Progenitor cell of endocrine pancreas (in vitro differentiated cells): ENCODE data around the gene ATXN7L1. TPM values are rescaled to one million over a fixed set of nuclear protein-coding genes. Genes with fewer than 3 reads are reported as not detected.

Experiments
- DNase-seq: peaks from one replicate; pipeline ENCODE4 v3.0.0; 2021; ENCODE audit warnings: low spot score; ENCODE audit not compliant: unreplicated experiment
- H3K27ac Mint-ChIP-seq: 2 replicates; pipeline ENCODE4 v1.8.0; 2021; ENCODE audit warnings: mild to moderate bottlenecking, moderate library complexity, mixed read lengths
- H3K27me3 Mint-ChIP-seq: 2 replicates; pipeline ENCODE4 v1.8.0; 2021; ENCODE audit warnings: mixed read lengths
- H3K36me3 Mint-ChIP-seq: 2 replicates; pipeline ENCODE4 v1.8.0; 2022; ENCODE audit warnings: mixed read lengths; ENCODE audit not compliant: insufficient read depth
- H3K4me1 Mint-ChIP-seq: 2 replicates; pipeline ENCODE4 v1.8.0; 2021; ENCODE audit warnings: low read depth, mixed read lengths
- H3K4me3 Mint-ChIP-seq: 2 replicates; pipeline ENCODE4 v1.8.0; 2021; ENCODE audit warnings: low read depth, mild to moderate bottlenecking, moderate library complexity, mixed read lengths
- H3K9me3 Mint-ChIP-seq: 2 replicates; pipeline ENCODE4 v1.8.0; 2021; ENCODE audit warnings: low read depth, mixed read lengths
- total RNA-seq: library from RNA; stranded (reverse); gene quantifications from 2 replicates; pipeline ENCODE4 v1.2.1, GENCODE V29; 2021
- TF ChIP-seq, protein P1 (sequence below): fragments of 200-600 bp; sonication (generic); IDR thresholded peaks from one replicate; pipeline ENCODE4 v1.5.0; 2021; ENCODE audit warnings: antibody characterized with exemption, mild to moderate bottlenecking; ENCODE audit not compliant: unreplicated experiment

Gene ATXN7L1
- total RNA-seq, 1 donor from 2014 or later = 18.3 TPM

DNA sequence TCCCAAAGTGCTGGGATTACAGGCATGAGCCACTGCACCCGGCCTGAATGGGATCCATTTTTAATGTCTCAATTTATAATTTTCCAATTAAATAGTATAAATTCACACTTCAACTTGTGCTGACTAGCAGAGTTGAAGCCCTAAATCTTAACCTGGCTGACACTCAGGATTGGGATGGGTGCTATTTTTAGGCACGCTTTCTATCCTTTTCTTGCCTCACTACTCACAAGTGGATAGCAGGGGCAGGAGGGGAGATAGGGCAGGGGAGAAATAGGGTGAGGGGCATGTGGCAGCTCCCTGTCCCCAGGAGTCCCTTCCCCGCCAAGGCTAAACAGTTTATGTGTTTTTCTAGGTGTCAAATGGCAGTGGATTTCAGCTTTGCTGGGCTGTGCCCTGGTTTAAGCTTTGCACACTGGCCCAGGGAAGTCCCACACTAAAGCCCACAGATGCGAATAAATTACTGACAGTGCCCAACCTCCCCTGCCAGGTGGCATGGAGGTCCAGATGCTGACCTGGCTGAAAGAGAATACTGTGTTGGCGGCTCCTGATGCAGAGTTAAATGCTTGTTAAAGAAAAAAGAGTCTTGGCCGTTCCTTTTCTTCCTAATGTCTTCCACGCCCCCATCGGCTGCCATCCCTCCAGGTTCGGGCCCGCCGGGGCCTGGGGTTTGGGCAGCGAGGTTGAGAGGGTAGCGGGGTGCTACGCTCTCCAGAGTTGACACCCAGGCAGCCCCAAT is 259.0 kb downstream of the ATXN7L1 start:
- H3K27me3 Mint-ChIP-seq = no peaks in the 10 kb centered on the region
- no peaks in the 10 kb centered on the region for H3K4me1 Mint-ChIP-seq
- H3K9me3 Mint-ChIP-seq = no peaks in the 10 kb centered on the region
- H3K4me3 Mint-ChIP-seq = no peak overlapping the region
- H3K36me3 Mint-ChIP-seq = peaks cover 12% of the 10 kb centered on the region
- DNase-seq = no peak
- no peak overlapping the region for H3K27ac Mint-ChIP-seq
- TF ChIP-seq, protein P1, sequence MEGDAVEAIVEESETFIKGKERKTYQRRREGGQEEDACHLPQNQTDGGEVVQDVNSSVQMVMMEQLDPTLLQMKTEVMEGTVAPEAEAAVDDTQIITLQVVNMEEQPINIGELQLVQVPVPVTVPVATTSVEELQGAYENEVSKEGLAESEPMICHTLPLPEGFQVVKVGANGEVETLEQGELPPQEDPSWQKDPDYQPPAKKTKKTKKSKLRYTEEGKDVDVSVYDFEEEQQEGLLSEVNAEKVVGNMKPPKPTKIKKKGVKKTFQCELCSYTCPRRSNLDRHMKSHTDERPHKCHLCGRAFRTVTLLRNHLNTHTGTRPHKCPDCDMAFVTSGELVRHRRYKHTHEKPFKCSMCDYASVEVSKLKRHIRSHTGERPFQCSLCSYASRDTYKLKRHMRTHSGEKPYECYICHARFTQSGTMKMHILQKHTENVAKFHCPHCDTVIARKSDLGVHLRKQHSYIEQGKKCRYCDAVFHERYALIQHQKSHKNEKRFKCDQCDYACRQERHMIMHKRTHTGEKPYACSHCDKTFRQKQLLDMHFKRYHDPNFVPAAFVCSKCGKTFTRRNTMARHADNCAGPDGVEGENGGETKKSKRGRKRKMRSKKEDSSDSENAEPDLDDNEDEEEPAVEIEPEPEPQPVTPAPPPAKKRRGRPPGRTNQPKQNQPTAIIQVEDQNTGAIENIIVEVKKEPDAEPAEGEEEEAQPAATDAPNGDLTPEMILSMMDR = no peak

DNA sequence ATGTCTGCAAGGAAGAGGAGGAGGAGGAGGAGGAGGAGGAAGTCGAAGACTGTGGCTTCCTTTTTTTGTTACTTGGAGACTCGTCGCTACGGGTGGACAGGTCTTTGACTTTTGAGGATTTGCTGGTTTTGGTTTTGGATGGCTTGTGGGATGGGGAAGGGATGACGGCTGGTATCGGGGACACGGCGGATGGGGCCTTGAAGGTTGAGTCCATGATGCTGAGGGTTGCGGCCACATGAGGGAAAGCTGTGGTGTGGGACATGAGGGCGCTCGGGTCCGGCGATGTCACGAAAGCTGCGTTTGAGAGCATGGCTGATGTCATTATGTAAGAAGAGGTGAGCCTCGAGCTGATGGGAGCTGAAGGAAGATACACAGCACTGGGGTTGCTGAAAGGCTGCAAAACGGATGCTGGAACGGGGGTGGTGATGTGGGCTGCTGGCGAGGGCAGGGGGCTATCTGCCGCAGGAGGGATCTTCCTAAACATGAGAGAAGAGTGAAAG is 262.0 kb downstream of the ATXN7L1 start:
- Mint-ChIP-seq H3K36me3 (peaks cover 11% of the 10 kb centered on the region), H3K9me3 (no peaks in the 10 kb centered on the region), H3K4me1 (no peaks in the 10 kb centered on the region), H3K4me3 (no peak overlapping the region), H3K27me3 (no peaks in the 10 kb centered on the region), H3K27ac (no peak overlapping the region)
- DNase-seq = no peak
- TF ChIP-seq, protein P1 = no peak

DNA sequence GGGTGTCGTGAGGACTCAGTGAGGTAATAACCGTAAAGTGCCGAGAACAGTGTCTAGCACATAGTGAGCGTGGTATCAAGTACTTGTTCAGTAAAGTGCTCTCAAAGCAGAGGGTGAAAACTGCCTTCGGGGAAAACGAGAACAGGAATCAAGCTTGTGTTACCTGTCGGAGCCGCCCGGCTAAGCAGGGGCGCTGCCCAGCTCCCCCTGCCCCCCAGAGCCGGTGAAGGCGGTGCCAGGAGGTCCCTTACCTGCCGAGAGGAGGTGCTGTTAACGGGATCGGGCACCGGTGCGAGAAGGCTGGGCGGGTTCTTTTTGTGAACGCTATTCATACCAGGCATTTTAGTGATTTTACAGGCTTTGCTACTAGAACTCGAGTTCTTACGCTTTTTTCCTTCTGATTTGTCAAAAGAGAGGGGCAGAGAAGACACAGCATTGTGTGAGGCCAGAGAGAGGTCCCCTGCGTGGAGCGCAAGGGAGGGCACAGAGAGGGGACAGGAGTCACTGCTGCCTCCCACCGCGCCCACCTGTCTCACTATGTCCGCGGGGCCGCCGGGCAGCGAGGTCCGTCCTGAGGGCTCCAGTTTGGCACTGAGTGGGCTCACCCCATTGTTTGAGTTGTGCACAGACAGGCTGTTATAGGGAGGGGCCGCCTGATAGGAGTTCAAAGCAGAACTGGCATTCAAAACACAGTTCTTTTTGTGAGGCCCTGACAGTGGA is 262.6 kb downstream of the ATXN7L1 start:
- Mint-ChIP-seq H3K4me3 (no peak overlapping the region), H3K4me1 (no peaks in the 10 kb centered on the region), H3K9me3 (no peaks in the 10 kb centered on the region), H3K27me3 (no peaks in the 10 kb centered on the region), H3K27ac (no peak overlapping the region), H3K36me3 (peaks cover 10% of the 10 kb centered on the region)
- TF ChIP-seq, protein P1 = no peak
- DNase-seq = no peak

DNA sequence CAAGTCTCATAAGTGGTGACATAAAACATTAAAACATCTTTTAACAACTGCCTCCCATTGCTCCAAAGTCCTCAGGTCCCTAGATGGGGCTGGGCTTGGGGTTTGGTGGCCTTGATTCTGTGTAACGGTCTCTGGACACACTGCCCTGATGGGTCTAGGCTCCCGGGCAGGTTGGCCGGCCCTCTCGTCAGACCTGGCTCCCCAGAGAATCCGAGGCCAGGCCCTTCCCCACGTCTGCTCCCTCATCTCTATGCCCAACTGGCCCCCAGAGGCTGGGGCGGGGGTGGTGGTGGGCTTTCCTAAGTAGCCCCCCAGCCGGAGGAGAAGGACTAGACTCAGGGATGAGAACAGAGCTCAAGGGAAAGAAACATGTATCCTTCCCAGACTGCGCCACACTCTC is 263.6 kb downstream of the ATXN7L1 start:
- Mint-ChIP-seq H3K4me3 (no peak overlapping the region), H3K27ac (no peak overlapping the region), H3K9me3 (no peaks in the 10 kb centered on the region), H3K27me3 (no peaks in the 10 kb centered on the region), H3K36me3 (peaks cover 9% of the 10 kb centered on the region), H3K4me1 (no peaks in the 10 kb centered on the region)
- no peak for DNase-seq
- TF ChIP-seq, protein P1 = no peak

DNA sequence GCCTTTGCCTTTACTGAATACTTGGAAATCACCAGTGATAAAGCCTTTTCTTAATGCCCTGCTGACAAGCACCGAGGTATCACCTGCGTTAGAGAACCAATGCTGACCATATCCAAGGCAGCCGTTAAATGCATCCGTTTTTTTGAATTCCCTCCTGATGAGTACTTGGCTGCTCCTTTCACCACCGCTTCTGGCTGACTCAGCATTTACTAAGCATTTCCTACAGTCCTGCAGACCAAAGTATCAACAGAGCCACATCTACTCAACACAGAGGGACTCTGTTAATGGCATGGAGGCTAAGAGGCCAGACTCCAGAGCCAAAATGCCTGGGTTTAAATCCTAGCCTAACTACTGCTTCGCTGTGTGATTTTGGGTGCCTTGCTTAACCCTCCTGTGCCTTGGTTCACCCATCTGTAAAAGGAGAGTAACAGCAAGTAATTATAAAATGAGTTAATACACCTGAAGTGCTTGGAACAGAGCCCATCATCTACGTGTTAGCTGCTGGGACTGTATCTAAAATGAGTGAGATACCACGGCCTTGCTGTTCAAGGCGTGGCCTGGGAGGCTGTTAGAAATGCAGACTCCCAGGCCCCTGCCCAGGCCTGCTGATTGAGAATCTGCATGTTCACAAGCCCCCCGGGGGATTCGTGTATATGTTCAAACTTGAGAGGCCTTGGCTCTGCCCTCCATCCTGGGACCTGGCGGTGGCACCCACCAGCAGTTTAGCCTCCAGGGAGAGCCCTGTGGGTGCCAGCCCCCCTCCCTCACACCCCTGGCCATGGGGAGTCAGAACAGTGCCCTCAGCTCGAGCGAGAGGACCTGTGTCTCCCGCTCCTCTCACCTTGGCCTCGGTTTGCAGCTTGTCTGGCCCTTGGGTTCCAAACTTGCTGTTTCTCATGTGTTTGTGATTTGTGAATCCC is 264.3 kb downstream of the ATXN7L1 start:
- TF ChIP-seq, protein P1 = no peak
- no peak for DNase-seq
- Mint-ChIP-seq H3K4me1 (no peaks in the 10 kb centered on the region), H3K36me3 (peaks cover 9% of the 10 kb centered on the region), H3K9me3 (no peaks in the 10 kb centered on the region), H3K27me3 (no peaks in the 10 kb centered on the region), H3K4me3 (no peak overlapping the region), H3K27ac (no peak overlapping the region)
